Femur (tissue), 1 donor: ENCODE results near the gene NAV3.
"Not testable (repeated sequence)": the region's sequence is repeated elsewhere in the genome, so short reads cannot be mapped to it uniquely, and the experiment has no call there.

Source experiments
- DNase-seq: peaks from one replicate; pipeline ENCODE4 v3.0.0-alpha.2; 2017

The NAV3 gene

DNA sequence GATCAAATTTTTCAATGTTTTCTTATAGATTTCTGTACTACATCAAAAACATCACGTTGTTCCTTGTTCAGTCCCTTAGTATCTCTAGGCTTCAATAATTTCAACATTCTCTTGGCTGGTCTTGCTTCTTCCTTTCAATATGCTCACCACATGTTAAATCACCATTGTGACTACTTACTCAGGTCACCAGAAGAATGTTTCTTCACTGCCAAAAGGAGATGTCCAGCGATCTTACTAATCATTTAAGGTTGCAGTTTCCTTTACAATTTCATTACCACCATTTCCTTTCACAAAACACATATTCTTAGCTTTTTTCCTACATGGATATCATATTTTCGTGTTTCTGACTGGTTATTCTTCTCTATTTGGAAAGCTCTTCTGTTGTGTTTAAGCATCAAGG is 363.8 kb downstream of the NAV3 start:
- DNase-seq: no peak

DNA sequence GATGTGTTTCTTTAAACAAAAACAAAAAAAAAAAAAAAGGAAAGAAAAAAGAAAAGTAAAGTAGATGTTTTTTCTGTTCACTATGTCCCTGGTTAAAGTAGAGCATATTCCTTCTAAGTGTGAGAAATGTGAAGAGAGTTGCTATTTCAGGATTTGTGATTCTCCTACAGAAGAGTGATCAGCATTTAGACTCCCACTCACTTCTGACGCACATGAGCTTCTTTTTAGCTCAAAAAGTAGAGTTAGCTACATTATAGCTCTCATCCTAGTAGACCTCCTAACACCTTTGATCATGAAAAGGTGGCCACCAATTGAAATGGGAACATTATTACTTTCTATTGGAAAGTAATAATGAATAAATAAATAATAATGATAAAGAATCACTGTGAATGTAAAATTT is 368.2 kb downstream of the NAV3 start:
- no peak for DNase-seq

DNA sequence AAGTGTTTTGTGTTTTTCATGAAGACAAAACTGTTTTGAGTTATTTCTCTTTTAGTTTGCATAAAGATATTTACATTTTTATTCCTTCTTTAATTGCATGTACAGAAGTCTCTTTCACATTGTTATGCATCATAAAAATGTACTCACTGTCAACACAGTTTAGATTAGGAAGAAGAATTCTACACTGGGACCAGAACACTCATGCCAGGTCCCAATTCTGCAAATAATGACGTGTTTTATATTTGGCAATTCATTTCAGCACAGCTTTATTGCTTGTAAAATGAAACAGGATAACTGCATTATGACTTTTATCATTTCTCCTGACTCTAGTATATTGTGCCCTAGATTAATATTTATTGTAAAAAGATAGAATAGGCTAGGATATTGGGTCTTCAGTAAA is 369.2 kb downstream of the NAV3 start:
- no peak for DNase-seq

DNA sequence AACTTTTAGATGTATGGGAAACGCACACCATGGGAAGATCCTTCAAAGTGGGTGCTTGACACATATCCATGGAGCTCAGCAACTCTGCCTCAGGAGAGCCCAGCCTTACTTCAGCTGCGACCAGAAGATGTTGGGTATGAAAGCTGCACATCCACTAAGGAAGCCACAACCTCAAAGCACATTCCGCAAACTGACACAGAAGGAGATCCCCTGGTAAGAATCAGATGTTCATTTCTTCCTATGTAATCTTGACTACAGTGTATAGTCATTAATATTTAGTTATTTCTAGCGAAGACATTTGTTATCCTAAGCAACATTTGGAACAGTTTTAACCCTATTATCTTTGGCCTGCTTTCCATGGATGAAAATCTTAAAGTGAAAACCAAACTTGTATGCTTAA is 374.2 kb downstream of the NAV3 start:
- DNase-seq: no peak

DNA sequence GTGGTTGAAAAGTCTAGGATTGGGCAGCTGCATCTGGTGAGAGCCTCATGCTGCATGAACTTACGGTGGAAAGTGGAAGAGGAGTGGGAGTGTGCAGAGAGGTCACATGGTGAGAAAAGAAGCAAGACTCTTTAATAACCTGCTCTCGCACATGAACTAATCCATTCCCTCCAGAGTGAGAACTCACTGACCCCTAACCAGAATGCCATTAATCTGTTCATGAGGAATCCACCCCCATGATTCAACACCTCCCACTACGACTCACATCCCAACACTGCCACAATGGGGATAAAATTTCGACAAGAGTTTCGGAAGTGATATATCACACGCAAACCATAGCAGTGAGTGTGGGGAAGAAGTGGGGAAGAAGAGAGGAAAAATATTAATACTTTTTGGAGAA is 377.4 kb downstream of the NAV3 start:
- DNase-seq: no peak

DNA sequence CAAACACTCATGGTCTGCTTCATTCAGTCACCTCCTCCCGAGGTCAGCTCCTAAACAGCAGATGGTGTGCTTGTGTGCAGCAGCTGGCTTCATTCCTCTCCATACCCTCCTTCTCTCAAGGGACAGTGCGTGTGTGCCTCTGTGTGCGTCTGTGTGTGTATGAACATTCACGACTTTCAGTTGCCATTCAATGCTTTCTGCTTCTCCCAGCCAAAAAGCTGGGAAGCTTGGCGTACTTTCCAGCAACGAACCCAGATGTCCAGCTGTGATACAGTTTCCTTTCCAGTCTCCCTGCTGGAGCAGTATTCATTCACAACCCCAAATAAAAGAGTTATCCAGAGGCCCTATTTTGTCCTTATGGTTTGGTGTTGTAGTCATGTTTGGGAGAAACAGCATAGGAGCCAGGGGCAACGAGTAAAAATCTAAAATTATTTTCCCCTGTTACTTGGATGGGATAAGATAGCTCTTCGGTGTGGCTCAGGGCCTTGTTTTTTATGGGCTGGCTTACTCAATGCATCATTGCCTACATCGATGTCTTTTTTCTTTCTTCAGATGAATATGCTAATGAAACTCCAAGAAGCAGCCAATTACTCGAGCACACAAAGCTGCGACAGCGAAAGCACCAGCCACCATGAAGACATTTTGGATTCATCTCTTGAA is 379.3 kb downstream of the NAV3 start:
- DNase-seq: peak; percentile 71

DNA sequence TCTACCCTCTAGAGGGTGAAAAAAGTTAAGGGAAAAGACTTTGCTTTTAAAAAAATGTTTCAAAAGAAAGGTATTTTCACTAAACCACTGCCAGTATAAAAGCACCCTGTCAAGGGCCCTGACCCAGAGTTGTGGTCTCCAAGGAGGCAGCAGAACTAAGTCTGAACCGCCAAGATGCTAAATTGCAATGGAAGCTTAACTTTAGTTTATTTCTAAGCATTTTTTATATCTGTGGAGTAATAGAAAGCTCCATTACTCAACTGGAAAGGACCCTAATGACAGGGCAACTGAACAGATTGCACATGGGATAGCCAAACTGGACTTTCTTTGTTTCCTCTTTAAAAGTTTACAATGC is 379.8 kb downstream of the NAV3 start:
- no peak for DNase-seq

DNA sequence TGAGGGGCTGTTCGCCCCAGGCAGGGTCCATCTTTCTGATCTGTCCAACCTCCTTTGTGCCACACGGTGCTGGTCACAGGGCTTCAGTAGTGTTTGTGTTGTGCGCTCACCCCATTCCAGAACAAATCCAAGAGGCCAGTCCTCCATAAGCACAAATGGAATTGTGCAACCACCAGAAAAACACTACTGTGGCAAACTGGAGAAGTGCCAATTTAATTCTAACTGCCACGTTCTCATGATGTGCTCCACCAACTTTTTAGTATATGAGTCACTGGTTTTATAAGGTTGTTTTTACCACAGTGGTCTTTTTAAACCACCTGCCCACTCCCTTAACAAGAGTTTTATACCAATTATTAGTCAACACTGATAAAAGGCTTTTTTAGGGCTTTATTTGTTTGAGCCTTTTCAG is 380.2 kb downstream of the NAV3 start:
- DNase-seq: no peak

DNA sequence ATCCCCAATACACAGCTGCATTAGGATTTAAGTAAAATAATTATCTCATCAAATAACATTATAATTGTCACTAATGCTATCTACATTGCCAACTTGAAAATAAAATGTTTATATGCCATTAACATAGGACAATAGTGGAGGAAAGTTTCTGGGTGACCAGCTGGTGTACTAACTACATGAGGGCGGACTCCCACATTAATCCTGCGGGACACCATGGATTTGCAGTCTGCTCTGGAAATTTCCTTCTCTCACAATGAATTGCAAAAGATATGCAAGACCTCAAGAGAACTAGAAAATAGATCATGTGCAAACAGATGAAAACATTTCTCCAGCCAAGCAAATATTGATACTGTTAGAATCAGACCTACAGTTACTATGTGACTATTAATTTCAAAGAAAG is 390.1 kb downstream of the NAV3 start:
- no peak for DNase-seq

DNA sequence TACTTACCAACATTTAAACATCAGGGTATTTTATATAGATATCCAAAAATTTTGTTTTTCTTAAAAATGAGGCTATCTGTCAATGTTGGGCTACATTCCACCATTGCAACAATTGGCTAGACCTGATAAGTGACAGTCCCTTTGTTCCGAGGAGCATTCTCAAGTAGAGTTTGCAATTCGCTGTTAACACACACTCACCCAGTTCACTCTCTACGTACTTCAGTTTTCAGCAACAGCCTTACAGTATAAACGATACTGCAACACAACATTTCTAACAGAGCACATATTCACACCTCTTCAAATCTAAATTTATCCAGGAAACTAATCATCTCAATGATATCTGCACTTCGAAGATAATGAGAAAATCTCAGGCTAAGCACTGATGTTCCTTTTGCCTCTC is 393.5 kb downstream of the NAV3 start:
- DNase-seq: no peak

DNA sequence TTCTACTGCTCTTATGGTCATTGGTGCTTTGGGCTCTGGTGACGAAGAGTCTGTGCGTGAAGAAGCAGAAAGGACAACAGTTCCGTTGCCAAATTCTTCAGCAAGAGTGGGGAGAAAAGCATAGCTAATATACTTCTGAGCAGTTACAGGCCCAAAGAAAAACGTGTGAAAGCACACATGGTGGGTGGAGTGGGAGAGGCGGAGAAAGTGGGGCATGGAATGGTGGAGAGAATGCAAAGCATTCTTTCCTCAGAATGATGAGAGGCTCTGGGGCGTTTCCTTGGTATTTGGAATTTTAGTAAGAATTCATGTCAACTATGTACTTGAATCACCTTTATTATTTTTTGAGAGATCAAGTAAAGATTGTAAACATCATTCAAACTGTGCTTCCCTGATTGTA is 396.1 kb downstream of the NAV3 start:
- DNase-seq: no peak

DNA sequence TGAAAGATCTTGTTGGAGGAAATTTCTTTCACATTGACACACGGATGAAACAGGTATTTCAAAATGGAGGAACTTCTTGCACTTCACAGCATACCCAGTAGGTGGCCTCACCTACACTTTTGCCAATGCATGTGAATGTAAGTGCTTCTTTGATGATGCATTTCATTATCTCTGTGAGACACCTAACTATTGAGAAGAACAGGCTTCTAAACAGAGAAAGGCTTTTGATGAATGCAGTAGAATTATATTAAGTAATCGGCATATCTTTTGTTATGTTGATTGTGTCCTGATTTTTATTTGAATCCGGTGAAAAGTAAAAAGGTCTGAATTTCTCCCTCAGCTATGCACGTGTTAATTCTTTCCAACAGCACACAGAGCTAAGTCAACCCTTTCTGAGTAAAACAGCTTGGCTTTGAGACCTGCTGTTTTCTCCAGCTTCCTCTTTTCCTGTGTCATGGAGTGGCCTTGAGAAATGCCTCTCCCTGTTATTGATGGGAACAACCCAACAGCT is 399.0 kb downstream of the NAV3 start:
- DNase-seq: no peak

DNA sequence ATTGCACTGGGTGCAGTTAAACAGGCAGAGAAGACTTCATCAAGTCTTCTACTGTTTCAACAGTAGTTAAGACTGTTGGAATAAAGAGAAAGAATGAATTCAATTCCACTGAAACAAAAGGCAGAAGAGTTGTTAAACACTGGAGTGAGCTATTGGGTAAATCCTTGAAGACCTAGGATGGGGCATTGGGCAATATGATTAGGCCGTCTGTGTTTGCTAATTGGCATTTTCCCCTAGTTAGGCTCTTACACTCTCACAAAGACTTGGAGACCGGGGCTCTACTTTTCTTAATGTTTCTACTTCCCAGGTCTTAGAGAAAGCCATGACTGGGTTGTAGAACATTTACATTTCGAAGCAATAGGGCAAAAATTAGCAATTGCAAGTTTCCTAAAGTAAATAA is 402.1 kb downstream of the NAV3 start:
- DNase-seq: no peak

DNA sequence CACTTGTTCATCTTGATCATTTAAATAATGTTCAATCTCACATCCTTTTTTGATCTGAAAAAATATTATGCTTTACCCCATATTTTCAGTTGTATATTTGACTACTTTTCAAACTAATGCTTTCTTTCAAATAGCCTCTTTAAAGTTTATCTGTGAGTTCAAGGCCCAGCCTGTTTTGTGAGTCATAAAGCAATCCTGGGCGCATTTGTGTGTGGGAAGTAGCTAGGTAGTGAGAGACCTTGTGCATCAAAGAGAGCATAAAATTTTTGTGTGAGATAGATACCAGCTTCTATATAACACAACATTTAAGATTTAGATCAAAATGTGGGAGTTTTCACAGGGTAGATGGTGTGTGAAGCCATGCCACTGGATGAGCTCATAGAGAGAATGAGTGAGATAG is 405.6 kb downstream of the NAV3 start:
- no peak for DNase-seq

DNA sequence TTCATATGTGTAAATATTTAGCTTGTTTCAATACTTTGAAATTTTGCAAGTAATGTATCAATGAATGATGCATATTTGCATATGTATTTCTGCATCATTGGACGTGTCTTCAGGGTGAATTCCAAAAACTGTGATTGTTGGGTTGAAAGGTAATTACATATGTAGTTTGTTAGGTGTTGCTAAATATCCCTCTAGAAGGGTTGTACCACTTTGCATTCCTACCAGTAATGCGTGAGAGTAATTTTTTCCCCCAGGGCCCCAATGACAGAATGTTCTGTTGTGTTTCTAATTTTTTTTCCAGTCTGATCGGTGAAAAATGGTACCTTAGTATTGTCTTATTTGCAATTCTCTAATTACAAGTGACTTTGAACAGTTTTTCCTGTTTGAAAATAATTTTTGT is 408.9 kb downstream of the NAV3 start:
- DNase-seq: no peak

DNA sequence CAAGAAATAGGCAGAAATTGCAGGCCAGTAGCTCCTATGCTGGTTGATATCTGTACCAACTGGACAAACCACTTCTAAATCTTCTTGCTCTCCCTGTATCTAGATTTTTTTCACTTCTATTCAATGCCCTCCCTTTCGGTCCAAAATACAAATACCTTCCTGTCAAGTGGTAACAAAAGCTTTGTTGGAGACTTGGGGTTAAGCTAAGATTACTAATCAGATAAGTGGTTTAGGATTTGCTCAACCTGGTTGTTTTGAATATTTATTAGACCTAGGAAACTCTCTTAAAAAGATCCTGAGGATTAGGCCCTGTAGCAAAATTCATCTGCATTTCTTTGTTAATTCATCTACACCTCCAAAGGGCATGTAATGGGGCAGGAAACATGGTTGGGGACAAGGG is 410.1 kb downstream of the NAV3 start:
- no peak for DNase-seq

DNA sequence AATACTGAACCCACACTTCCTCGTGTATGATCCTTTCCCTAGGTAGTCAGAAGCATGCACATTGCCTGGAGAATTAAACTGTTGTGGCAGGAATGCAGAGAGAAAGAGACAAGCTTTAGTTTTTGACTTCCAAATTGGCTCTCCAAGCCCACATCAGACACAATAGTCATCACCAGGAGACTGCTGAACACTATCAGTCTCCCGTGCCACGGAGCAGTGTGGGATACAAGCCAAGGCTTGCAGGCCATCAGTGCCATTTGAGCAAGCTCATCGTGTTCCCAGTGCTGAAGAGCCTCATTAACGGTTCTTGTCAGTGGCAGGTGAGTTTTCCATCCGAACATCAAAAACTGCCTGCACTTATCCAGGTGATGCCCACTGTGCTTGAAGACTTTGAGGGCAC is 410.8 kb downstream of the NAV3 start:
- no peak for DNase-seq

DNA sequence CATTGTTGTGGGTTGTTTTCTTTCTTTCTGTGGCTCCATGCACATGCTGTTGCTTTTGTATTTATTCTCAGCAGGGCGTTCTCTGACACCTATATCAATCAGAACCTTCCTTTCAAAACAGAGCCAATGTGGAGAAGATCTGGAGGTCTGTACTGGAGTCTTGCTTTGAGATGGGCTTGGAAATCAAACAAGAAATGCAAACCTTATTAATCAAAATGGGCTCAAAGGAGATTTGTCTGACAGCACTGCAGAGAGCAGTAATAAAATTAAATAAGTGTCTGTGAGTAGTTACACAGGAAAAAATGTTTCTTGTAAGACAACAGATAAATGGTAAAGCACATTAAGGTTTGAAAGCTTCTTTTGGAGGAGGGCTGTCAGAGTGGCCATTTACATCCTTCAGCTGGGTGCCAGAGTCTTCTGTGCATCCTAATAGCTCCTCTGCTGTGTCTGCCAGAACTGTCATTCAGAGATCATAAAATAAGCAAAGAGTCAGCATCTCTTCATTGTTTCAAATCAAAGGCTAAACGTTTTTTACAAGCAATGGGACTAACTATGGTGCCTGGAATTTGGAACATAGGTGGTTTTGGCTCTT is 414.3 kb downstream of the NAV3 start:
- no peak for DNase-seq

DNA sequence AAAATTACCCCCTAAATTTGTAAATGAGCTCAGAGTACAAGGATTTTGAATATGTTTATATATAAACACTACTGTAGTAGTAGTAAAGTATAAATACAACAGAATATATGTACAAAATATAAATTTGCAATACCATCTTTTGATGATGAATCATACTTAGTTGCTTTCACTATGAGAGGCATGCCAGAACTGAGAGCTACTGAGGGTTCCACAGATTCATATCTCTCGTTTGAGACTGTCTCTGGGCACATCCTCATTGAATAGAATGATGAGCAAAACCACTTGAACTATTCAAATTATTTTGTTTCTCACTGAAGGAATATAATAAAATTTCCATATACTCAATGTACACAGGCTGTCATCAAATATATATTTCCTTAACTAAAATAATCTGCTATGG is 417.6 kb downstream of the NAV3 start:
- DNase-seq: no peak

DNA sequence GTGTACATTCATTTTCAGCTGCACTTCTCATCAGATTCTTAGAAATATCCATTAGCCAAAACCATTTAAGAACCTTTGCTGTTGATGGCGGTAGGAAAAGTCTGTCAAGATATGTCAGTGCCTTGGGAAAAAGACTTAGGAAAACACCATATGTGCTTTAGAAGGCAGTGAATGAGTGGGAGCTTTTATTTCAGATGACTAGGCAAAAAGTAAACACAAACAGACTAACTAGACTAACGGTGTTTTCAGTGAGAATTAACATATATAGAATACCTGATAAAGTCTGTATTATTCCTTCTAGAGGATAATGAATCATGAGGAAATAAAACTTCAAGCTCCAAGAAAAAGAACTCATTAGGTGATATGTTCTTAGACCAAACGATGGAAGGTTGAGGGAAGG is 418.9 kb downstream of the NAV3 start:
- no peak for DNase-seq

DNA sequence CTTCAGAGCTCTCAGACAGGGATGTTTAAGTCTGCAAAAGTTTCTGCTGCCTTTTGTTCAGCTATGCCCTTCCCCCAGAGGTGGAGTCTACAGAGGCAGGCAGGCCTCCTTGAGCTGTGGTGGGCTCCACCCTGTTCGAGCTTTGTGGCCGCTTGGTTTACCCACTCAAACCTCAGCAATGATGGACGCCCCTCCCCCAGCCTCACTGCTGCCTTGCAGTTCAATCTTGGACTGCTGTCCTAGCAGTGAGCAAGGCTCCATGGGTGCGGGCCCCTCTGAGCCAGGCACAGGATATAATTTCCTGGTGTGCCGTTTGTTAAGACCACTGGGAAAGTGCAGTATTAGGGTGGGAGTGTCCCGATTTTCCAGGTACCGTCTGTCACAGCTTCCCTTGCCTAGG is 427.0 kb downstream of the NAV3 start:
- not testable (repeated sequence) for DNase-seq

DNA sequence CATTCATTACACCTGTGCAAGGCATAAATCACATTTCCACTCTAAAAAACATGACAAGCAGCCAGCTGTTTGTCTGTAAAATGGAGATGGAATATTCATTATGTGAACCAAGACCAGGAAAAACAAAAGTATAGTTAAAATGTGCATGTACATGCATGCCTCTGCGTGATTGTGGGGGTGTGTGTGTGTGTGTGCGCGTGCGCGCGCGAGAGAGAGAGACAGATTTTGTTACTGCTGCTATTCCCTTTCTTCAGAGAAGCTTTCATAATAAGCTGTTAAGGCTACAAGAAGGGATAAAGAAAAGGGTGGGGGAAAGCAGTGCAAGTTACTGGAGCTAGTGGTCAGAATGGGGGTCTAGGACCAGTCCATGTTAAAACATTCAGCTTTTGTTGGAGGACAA is 430.3 kb downstream of the NAV3 start:
- no peak for DNase-seq

DNA sequence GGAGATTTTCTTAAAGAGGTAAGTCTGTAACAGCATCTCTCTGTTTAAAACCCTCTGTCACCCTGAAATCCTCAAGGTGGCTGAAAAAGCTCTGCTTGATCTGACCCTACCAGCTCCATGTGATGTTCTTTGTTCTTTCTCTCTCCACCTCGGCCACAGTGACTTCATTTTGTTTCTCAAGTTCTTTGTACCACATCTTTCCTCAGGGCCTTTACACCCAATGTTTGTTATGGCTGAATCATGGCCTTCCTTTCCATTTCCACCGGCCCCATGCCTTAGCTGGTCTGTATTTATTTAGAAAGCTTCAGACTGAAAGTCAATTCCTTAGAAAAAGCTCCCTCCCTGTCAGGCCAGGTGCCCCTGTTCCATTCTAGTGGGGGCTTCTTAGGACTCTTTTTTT is 431.2 kb downstream of the NAV3 start:
- no peak for DNase-seq
